ENCODE measurements around the gene RNF138. TPM values are rescaled to one million over a fixed set of nuclear protein-coding genes. Genes with fewer than 3 reads are reported as not detected.

RNF138 gene
- total and polyA plus RNA-seq, 2 of the 13 experiments (the other 11 are each of a cell fraction or from before 2014, with no cell fraction given), result 14.6 to 33.6 TPM

DNA sequence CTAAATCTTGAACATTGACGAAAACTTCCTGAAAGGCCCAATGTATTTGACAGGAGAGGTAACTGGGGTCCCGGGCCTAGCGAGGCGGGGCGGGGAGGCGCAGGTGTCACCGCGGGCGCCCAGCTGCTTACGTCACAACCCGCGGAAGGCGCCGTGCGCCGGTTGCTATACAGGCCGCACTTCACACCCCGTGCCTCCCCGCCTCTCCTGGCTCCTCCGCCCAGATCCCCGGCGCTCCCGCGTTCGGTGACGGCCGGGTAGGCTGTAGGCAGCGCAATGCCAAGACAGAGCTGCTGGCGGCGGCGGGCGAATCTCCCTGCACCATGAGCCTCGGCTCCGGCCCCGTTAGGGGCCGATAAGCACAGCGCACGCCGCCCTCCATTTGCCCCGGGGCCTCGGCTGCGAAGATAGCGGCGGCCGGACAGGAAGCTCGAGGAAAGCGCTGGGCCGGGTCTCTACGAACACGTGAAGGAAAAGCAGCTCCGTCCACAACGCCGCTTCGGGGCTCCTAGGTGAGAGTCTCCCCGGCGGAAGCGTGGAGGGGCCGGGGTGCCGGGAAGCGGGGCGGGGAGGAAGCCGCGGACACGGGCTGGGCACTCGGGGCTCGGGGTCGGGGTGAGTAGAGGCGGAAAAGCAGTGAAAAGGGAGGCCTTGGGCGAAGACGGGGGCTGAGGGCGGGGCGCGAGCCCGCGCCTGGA, at the start of gene RNF138 (continued):
- no peak for TF ChIP-seq ZNF543 (CRISPR knock-in tag; IDR thresholded peaks at IDR 0.05)
- TF ChIP-seq ZSCAN29 (CRISPR knock-in tag; conservative IDR thresholded peaks at IDR 0.05), result 0 out of 2 replicates have a peak, but pooled peaks have one; percentile 50
- peak in 1 of 2 experiments; percentile 64; a peak in 3 of 4 replicates for TF ChIP-seq HMGXB4 (CRISPR knock-in tag; IDR thresholded peaks at IDR 0.05; ENCODE audit: borderline replicate concordance in 1 of 2, low read depth in 1 of 2)
- peak; percentile 87; the same call in 1 of the 2 replicates for TF ChIP-seq ZNF891 (CRISPR knock-in tag; IDR thresholded peaks at IDR 0.05)
- TF ChIP-seq ZNF761 (CRISPR knock-in tag; conservative IDR thresholded peaks at IDR 0.05), result peak; percentile 78; the same call in 1 of the 2 replicates
- TF ChIP-seq PAX8 (CRISPR knock-in tag; IDR thresholded peaks at IDR 0.05; ENCODE audit: borderline replicate concordance), result no peak
- TF ChIP-seq ZSCAN25 (CRISPR knock-in tag; IDR thresholded peaks at IDR 0.05), result no peak; the same call in 1 of the 2 replicates
- no peak for TF ChIP-seq ZNF510 (CRISPR knock-in tag; IDR thresholded peaks at IDR 0.05; ENCODE audit: low read depth)
- TF ChIP-seq GFI1 (CRISPR knock-in tag; IDR thresholded peaks at IDR 0.05; ENCODE audit: borderline replicate concordance), result peak; percentile 83
- TF ChIP-seq, protein P1, sequence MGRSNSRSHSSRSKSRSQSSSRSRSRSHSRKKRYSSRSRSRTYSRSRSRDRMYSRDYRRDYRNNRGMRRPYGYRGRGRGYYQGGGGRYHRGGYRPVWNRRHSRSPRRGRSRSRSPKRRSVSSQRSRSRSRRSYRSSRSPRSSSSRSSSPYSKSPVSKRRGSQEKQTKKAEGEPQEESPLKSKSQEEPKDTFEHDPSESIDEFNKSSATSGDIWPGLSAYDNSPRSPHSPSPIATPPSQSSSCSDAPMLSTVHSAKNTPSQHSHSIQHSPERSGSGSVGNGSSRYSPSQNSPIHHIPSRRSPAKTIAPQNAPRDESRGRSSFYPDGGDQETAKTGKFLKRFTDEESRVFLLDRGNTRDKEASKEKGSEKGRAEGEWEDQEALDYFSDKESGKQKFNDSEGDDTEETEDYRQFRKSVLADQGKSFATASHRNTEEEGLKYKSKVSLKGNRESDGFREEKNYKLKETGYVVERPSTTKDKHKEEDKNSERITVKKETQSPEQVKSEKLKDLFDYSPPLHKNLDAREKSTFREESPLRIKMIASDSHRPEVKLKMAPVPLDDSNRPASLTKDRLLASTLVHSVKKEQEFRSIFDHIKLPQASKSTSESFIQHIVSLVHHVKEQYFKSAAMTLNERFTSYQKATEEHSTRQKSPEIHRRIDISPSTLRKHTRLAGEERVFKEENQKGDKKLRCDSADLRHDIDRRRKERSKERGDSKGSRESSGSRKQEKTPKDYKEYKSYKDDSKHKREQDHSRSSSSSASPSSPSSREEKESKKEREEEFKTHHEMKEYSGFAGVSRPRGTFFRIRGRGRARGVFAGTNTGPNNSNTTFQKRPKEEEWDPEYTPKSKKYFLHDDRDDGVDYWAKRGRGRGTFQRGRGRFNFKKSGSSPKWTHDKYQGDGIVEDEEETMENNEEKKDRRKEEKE (IDR thresholded peaks at IDR 0.05), result no peak
- TF ChIP-seq SMYD3 (CRISPR knock-in tag; IDR thresholded peaks at IDR 0.05), result peak; percentile 81
- peak; percentile 83; the same call in 1 of the 2 replicates for TF ChIP-seq SNAPC2 (CRISPR knock-in tag; IDR thresholded peaks at IDR 0.05)
- peak; percentile 86 for TF ChIP-seq ATF1 (CRISPR knock-in tag; IDR thresholded peaks at IDR 0.05)
- TF ChIP-seq ZNF615 (CRISPR knock-in tag; IDR thresholded peaks at IDR 0.05; ENCODE audit: borderline replicate concordance), result no peak
- TF ChIP-seq, protein P2, sequence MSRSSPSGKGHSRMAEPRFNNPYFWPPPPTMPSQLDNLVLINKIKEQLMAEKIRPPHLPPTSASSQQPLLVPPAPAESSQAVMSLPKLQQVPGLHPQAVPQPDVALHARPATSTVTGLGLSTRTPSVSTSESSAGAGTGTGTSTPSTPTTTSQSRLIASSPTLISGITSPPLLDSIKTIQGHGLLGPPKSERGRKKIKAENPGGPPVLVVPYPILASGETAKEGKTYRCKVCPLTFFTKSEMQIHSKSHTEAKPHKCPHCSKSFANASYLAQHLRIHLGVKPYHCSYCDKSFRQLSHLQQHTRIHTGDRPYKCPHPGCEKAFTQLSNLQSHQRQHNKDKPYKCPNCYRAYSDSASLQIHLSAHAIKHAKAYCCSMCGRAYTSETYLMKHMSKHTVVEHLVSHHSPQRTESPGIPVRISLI (CRISPR knock-in tag; IDR thresholded peaks at IDR 0.05; ENCODE audit: borderline replicate concordance), result 0 out of 2 replicates have a peak, but pooled peaks have one; percentile 15
- peak; percentile 89; the same call in 1 of the 2 replicates for TF ChIP-seq ZNF75D (CRISPR knock-in tag; IDR thresholded peaks at IDR 0.05; ENCODE audit: borderline replicate concordance)
- peak; percentile 33 for TF ChIP-seq TAF15 (IDR thresholded peaks at IDR 0.05; ENCODE audit: low read depth, low read length, poor library complexity, severe bottlenecking)
- TF ChIP-seq ZNF737 (CRISPR knock-in tag; IDR thresholded peaks at IDR 0.05; ENCODE audit: borderline replicate concordance), result peak; percentile 81; the same call in 1 of the 2 replicates
